ENCODE data around the gene FILIP1.
A peak's percentile ranks its signal among the peaks of the same experiment; 100 is the strongest.
"Not testable (repeated sequence)": the region's sequence is repeated elsewhere in the genome, so short reads cannot be mapped to it uniquely, and the experiment has no call there.

FILIP1 gene

DNA sequence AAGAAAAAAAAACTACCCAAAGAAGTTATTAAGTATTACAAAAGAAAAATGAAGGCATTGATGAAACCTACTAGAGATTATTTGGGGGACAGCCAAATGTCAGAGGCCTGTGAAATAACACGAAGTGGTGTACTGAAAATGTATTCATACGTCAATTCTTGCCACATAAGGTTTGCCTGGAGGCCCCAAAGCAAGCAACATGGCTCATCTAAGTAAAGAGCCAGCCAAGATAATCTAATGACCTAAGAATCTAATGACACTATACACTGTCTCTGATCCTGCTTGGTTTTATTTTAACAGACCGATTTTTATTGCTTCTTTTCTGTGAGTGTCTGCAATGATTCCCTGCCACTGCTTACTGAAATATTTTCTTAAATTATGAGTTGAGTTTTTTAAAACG is 34.7 kb downstream of the FILIP1 start:
- no peak for DNase-seq (ENCODE audit: low read depth, low spot score)

DNA sequence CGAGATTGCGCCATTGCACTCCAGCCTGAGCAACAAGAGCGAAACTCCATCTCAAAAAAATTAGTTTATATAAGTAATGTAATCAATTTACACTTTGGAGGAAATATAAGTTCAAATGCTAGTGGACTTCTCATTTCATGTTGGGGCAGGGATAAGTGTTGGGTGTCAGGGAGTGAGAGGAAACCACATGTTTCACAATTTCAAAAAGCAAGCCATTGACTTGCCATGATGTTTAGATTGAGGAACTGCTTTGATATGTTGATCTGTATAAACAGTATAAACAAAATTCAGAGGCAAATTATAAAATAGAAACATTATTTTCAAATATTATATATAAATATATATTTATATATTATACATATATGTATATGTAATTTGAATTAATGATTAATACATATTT is 42.7 kb downstream of the FILIP1 start:
- no peak for DNase-seq (ENCODE audit: low read depth, low spot score)

DNA sequence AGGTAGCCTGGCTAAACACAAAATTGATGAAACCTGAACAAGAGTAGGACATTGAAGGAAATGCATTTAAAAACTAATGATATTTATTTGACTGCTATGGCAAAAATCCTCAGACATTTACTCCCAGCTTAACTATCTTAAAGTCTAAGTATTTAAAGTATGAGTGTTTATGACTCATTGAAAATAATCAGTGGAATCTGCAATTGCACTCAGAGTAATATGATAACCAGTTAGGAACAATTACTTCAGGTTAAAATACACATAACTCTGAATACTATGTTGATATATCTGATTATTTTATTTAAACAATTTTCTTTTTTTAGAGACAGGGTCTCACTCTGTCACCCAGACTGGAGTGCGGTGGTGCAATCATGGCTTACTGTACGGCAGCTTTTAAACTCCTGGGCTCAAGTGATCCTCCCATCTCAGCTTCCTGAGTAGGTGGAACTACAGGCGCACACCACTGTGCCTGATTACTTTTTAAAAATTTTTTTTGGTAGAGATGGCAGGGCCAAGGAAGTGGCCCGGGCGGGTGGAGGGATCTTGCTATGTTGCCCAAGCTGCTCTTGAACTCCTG is 43.9 kb downstream of the FILIP1 start:
- peak; percentile 17 for DNase-seq (ENCODE audit: low read depth, low spot score)

DNA sequence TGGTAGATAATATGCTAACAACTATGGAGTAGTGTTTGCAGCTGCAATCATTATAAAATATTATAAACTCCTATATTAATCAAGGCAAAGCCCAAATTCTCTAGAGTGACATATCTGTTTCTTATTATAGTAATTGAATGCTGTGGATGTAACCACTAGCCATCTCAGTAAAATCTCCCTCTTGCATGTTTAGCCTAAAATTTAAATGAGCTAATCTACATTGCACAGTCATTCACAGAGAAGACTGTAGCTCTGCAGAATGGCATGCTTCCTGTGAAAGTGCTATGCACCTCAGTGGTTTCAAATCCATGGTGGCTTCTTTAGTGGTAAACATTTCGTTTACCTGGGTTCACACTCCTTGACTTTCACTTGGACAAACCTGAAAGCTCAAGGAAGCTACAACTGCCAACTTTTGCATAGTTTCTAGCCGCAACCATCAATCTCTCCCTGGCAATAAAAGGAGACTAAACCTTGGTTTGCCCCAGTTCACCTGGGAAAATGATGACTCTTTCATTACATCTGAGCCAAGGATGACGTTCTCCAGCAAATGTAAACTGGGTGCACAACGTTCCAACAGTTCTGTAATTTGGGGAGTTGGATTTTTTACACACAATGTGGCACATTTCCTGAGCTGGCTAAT is 47.2 kb downstream of the FILIP1 start:
- DNase-seq (ENCODE audit: low read depth, low spot score): no peak

DNA sequence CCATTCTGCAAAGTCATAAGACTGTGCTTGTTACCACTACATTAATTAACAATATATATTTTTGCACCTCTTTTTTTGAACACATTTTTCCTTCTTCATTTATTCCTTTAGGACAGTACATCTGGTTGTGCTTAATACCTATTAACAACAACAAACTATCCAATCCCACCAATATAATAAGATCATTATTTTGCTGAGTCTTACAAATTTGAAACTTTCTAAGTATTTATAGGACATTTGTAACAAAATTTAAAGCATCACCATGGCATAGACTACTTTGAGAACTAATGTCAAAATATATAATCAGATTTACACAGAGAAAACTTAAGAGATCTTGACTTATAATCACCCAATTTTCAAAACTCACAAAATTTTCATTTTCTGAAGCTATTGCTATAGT is 47.9 kb downstream of the FILIP1 start:
- no peak for DNase-seq (ENCODE audit: low read depth, low spot score)

DNA sequence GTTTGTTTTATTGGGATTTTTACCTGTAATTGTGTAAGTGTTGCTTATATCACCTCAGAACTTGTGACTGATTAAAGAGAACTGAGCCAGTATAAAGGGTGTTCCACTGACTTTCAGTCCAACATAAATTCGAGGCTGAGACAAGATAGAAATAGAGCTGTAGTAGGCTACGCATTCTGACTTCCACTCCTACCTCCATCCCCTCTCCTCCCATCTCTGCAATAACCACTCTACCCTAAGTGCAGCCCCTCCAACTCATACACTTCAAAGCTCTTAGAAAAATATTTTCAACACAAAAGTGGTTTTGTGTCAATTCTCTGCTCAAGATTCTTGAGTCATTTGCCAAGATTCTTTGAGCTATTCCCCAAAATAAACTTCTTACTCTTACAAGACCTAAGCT is 48.7 kb downstream of the FILIP1 start:
- DNase-seq (ENCODE audit: low read depth, low spot score): peak; percentile 18

- not testable (repeated sequence) for DNase-seq (ENCODE audit: low read depth, low spot score)
These were observed 51.7 kb downstream of the FILIP1 start for GRCh38 chr6:75441883-75442282.

DNA sequence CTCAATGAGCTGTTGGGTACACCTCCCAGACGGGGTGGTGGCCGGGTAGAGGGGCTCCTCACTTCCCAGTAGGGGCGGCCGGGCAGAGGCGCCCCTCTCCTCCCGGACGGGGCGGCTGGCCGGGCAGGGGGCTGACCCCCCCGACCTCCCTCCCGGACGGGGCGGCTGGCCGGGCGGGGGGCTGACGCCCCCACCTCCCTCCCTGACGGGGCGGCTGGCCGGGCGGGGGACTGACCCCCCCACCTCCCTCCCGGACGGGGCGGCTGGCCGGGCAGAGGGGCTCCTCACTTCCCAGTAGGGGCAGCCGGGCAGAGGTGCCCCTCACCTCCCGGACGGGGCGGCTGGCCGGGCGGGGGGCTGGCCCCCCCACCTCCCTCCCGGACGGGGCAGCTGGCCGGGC is 52.1 kb downstream of the FILIP1 start:
- DNase-seq (ENCODE audit: low read depth, low spot score): not testable (repeated sequence)

DNA sequence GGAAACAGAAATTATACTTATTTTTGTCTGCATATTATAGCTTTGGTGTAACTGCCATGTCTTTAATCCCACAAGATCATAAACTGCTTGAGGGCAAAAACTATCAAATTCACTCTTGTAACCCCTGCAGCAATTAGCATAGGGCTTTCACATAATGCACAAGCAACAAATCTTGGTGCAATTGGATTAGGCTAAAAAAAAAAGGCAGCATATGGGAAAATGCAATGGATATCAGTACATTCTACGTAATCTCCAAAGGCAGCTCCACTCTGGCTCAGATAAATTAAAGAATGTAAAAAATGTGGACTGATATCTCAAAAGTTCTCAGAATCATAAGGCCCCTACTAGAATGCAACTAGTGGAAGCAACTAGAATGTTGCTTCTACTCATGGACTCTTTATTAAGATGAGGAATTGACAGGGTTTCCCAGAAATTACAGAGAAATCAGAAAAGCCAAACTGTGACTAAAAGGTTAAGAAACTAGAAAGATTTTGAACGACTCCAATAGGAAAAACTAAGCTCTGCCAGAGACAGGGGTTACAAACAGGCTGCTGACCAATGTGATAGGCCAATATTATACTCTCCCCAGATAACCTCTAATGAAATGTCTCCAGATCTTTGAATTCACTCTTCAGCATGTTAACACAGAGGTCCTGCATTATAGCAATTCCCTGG is 55.0 kb downstream of the FILIP1 start:
- DNase-seq (ENCODE audit: low read depth, low spot score): no peak

DNA sequence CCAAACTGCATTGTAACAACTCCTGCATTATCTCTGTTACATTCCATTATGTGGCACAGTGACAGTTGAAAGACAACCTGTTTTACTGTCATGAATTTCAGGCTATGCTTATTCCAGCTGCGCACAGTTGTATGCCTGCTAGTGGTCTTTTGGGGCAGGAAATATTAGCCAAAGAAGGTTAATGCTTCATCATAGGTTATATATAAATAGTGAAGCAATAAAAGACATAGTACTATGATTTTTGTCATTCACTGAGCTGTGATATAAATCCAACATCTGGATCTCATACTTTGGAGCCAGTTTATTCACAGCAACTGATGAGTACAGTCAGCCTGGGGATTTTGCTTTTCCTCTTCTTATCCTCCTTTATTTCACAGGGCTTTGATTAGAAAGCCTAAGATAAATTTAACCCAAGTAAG is 55.6 kb downstream of the FILIP1 start:
- no peak for DNase-seq (ENCODE audit: low read depth, low spot score)

DNA sequence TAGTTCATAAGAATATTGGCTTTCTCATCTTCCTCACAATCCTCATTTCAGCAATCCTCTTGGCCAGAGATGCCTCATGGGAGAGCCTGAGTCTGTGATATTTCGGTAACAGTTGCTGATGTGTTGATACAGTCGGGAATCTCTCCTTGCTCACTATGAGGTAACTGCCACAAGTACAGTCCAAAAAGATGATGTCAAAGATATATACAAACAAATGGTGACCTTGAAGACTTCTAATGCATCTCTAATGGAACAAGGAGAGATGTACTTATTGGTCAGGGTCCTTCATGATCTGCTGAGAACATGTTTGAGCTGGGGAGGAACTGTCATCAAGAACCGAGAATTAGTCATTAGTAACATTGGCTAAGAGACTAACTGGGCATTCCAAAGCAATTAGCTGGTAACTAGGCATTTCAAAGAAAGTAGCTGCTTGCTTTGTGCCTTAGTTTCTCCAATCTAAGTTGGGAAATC is 56.1 kb downstream of the FILIP1 start:
- peak; percentile 56 for DNase-seq (ENCODE audit: low read depth, low spot score)

GRCh38 chr6:75436869-75437268 is 56.7 kb downstream of the FILIP1 start:
- no peak for DNase-seq (ENCODE audit: low read depth, low spot score)

- DNase-seq (ENCODE audit: low read depth, low spot score): not testable (repeated sequence)
These were observed 60.8 kb downstream of the FILIP1 start for GRCh38 chr6:75432809-75433208.

DNA sequence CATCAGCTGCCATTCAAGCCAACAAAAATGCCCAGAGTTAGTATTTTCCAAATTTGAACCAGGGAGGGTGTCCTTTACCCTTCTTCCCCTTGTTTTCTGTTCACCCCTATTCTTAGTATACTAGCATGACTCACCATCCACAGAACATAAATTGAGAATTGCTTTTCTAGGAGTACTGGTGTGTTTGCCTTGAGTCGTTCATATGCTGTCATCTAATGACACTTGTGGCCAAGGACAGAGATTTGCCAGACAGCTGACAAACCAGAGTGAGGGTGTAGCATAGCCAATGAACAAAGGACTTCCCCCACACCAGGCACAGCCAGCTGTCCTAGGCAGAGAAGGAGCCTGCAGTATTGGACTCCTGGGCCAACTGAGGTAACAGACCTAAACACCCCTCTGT is 62.2 kb downstream of the FILIP1 start:
- peak; percentile 40 for DNase-seq (ENCODE audit: low read depth, low spot score)

DNA sequence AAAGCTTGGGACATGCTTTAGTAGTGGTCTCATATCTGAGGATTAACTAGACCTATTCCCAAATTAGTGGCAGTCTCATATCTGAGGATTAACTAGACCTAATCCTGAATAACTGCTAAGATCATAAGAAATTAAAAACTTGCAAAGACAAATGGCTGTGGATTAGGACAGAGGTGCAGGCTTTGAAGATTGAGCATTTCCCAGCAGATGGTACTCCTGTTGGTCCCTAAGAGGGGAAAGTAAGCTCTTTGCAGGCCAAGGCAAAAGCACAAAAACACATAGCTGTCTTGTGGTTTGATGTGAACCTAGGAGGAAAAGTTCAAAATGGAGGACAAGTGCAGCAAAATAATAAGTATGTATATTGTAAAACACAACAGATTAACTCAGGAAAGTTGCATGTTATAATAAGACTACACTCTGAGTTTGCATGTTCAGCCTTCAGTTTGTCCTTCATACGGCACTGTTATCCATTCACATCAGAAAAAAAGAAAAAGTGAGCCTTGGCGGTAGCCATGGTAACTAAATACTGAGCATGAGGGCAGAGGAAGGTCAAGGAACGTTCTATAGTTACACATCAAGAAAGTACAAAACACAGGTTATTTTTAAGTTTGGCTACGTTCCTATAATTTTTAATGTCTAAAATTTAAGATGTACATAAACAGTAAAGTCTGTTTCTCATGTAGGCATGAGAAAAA is 62.8 kb downstream of the FILIP1 start:
- peak; percentile 33 for DNase-seq (ENCODE audit: low read depth, low spot score)

- DNase-seq (ENCODE audit: low read depth, low spot score): no peak
These were observed 64.4 kb downstream of the FILIP1 start for GRCh38 chr6:75429061-75429703.

DNA sequence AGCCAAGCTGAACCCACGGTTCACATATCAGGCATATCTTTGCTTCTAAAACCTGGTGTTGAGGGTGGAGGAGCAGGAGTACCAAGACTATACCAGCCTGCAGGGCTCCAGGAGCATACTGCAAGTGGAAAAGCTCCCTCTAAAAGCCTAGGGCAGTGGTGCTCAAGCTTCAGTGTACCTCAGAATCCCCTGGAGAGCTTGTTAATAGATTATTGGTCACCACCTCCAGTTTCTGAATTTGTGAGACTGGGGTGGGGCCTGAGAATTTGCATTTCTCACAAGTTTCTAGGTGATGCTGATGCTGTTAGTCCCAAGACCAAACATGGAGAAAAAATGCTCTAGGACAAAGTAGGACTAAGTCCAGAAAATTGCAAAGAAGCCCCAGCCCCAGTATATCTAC is 65.4 kb downstream of the FILIP1 start:
- no peak for DNase-seq (ENCODE audit: low read depth, low spot score)

- DNase-seq (ENCODE audit: low read depth, low spot score): no peak
These were observed 66.3 kb downstream of the FILIP1 start for GRCh38 chr6:75427329-75427728.

- DNase-seq (ENCODE audit: low read depth, low spot score): no peak
These were observed 68.7 kb downstream of the FILIP1 start for GRCh38 chr6:75424618-75425548.

GRCh38 chr6:75423386-75423785 is 70.2 kb downstream of the FILIP1 start:
- no peak for DNase-seq (ENCODE audit: low read depth, low spot score)
